ENCODE results near the gene ST3GAL4.

DNA sequence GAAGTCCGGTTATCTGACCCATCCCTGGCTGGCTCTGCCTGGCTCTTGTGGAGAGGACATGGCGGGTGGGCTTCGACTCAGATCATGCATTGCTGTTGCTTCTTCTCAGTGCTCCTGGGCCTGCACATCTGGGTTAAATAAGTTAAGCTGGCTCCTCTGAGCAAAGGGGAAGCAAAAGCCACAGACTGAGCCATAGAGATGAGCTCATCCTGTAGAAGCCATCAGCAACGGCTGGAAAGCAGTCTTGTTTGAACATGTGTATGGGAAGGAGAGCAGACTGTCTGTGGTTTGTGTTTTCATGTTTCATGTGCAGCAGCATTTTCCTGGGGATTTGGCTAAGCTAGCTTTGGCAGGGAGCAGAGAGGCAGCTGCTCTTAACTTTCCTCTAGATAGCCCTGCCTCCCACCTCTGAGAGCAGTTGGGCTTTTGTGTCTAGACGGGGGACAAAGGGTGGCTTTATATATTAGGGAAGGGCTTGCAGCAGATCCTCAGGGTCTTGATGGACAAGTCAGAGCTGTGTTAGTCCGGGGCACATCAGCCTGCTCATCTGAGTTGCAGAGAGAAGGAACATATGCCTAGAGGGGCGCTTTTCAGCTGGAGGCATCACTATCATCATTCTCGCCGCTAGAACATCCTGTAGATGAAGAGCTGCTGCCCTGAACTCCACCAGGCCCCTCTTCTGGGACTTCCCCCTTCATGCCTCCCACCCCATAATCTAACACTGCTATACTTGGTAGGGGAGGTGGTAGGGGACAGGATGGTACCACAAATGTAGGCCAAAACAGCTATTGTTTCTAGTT is 36.7 kb upstream of the ST3GAL4 start:
- TF ChIP-seq RBBP5 (IDR thresholded peaks at IDR 0.05; ENCODE audit: borderline replicate concordance, low read depth, low read length) = no peak
- no peak for TF ChIP-seq KDM5A (IDR thresholded peaks at IDR 0.05; ENCODE audit: low read length)
- no peak for TF ChIP-seq CTCF (IDR thresholded peaks at IDR 0.05; ENCODE audit: control extremely low read depth in 1 of 3, insufficient read depth in 1 of 3, low read depth in 1 of 3, low read length in 3 of 3)
- TF ChIP-seq USF2 (IDR thresholded peaks at IDR 0.05; ENCODE audit: low read length) = no peak
- no peak for TF ChIP-seq ZNF274 (IDR thresholded peaks at IDR 0.05; ENCODE audit: borderline replicate concordance, extremely low read depth, low read length)
